Epithelial cell of esophagus (primary cell): Measurements from ENCODE around the gene SPINK1.

Experiments
- DNase-seq: peaks from one replicate; pipeline ENCODE4 v3.0.0; 2010; ENCODE audit warnings: low read depth
- H3K4me3 ChIP-seq: 2 replicates; pipeline ENCODE4 v1.5.1; 2011; ENCODE audit warnings: mild to moderate bottlenecking, low read length, control low read depth
- TF ChIP-seq, protein P1 (sequence below): IDR thresholded peaks from 2 replicates; pipeline ENCODE4 v1.5.1; 2011; ENCODE audit warnings: low read depth, mild to moderate bottlenecking, low read length, control low read depth, inconsistent platforms; ENCODE audit not compliant: insufficient read depth; ENCODE audit errors: missing control alignments

SPINK1 gene

DNA sequence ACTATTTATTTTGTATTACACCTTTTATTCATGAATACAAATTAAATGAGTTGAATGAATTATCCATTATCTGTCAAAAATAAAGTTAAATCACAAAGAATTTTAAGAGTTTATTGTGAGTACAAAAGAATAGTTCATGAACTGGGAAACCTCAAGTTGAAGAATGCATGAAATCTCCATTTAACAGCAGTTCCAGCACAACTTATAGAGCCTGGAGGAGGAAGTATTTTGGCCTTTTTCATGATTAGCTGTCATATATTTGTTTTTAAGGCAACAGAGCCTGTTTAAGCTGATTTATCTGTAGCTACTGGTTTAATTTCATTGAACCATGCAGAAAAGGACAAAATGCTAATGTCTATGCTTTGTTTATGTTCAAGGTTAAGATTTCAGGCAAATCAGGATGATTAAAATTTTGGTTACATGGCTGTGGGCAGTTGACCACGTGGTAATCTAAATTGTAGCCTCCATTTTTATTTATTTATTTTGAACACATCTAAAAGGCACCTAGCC, 12.2 kb downstream of the SPINK1 start:
- H3K4me3 ChIP-seq = no peak overlapping the region
- TF ChIP-seq, protein P1, sequence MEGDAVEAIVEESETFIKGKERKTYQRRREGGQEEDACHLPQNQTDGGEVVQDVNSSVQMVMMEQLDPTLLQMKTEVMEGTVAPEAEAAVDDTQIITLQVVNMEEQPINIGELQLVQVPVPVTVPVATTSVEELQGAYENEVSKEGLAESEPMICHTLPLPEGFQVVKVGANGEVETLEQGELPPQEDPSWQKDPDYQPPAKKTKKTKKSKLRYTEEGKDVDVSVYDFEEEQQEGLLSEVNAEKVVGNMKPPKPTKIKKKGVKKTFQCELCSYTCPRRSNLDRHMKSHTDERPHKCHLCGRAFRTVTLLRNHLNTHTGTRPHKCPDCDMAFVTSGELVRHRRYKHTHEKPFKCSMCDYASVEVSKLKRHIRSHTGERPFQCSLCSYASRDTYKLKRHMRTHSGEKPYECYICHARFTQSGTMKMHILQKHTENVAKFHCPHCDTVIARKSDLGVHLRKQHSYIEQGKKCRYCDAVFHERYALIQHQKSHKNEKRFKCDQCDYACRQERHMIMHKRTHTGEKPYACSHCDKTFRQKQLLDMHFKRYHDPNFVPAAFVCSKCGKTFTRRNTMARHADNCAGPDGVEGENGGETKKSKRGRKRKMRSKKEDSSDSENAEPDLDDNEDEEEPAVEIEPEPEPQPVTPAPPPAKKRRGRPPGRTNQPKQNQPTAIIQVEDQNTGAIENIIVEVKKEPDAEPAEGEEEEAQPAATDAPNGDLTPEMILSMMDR = no peak
- no peak for DNase-seq

DNA sequence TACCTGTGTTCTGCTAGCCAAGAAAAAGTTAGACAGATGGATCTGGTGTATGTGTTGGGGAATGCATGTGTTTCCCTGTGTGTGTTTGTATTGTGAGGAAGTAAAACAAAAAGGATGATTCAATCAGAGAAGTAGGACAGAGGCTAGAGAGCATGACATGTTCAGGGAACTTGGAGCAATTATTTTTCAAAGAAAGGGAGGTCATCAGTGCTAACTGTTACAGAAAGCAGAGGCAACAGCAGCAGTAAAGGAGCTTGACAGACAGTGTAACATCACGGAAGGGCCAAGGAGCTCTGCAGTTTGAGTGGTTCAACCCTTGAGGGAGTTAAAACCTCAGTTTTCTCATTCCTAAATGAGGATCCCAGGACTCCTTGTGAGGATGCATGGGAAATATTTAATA, 13.2 kb downstream of the SPINK1 start:
- DNase-seq = no peak
- TF ChIP-seq, protein P1 = no peak
- no peak overlapping the region for H3K4me3 ChIP-seq

DNA sequence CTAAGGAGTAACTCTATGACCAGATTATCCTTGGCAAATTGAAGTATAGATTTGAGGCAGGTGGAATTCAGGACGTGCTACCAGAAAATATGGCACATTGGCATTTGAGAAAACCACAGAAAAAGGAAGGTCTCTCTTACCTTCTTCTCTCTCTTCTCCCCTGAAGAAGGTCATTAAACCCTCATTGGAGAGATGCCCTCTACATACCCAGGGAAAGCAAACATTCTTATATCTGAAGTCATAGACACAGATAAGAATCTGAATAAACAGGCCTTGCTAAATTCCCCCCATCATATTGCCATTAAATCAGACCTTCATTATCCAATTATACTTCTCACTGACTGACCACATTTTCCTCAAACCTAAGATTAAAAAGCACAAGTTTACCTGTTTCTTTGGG, 17.8 kb downstream of the SPINK1 start:
- DNase-seq = no peak

DNA sequence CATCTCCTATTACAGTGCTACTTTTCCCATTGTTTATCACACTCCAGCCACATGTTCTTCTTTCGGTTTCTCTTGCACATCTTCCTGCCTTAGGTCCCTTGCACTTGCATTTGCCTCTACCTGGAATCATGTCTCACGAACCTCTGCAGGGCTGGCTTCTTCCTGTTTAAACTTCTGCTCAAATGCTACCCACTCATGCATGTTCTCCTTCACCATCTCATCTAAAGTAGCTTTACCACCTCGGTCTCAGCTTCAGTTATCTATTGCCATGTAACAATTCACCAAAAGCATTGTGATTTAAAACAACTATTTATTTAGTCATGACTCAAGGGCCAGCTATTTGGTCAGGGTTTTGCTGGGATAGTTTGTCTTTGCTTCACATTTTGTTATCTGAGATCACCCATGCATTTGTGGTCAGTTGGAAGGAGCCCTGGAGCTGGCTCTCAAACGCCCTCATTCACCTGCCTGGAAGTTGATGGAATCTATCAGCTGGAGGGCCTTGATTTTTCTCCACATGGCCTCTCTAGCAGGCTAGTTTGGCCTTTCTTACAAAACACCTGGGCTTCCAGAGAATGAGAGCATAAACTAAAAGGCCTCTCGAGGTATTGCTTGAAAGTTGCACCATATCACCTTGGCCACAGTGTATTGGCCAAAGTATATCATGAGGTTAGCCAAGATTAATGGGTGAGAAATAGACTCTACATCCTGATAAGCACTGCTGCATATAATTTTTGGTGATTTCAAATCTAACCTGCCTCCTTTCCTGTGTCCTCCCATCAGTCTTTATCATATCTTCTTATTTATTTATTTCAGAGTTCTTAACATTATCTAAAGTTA, 21.4 kb downstream of the SPINK1 start:
- TF ChIP-seq, protein P1 = no peak
- no peak for DNase-seq
- H3K4me3 ChIP-seq = no peak overlapping the region

More for the DNA sequence above, 17.8 kb downstream of the SPINK1 start:
- TF ChIP-seq, protein P1 = no peak
- H3K4me3 ChIP-seq = no peak overlapping the region

DNA sequence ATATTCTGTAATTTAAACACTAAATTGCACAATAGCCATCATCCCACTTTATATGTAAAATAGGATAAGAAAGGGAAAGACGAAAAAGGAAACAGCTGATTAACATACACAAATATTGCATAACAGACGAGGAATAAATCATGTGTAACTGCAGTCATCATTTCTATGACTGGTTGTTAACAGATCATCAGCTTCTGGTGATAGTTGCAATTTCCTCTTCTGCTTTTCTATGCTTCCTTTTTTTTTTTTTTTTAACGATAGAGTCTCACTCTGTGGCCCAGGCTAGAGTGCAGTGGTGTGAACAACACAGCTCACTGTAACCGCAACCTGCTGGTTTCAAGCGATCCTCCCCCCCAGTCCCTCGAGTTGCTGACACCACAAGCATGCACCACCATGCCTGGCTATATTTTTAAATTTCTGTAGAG, 26.4 kb downstream of the SPINK1 start:
- peak; percentile 66 for DNase-seq
- TF ChIP-seq, protein P1 = no peak
- H3K4me3 ChIP-seq = no peak overlapping the region

DNA sequence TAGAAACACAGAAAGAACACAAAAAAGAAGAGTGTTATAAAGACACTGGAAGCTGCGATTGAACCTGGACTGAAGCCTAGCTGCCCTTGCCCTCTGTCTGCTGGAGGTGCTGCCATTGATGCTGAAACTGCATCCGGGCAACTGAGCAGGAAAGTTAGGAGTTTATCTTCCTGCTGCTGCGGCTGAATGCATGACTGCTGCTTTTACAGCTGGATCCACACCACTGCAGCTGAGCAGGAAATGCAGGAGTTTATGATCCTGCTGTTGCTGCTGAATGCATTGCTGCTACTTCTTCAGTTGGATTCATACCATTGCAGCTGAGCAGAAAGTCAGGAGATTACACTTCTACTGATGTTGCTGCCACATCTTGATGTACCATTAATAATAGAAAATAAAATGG, 27.1 kb downstream of the SPINK1 start:
- H3K4me3 ChIP-seq = no peak overlapping the region
- TF ChIP-seq, protein P1 = no peak
- DNase-seq = no peak
